WI38 (cell line): Measurements from ENCODE around the gene C1orf198.

ENCODE experiments used
- H3K4me3 ChIP-seq: 2 replicates; pipeline ENCODE4 v1.5.1; 2011; ENCODE audit warnings: low read depth, mild to moderate bottlenecking, control low read depth, low read length
- CTCF ChIP-seq: IDR thresholded peaks from 2 replicates; pipeline ENCODE4 v1.5.1; 2012; ENCODE audit warnings: low read depth, mild to moderate bottlenecking, control low read depth, low read length

C1orf198 gene

GRCh38 chr1:230909974-230910754, 41.8 kb upstream of the C1orf198 start:
- TF ChIP-seq CTCF, result no peak
- H3K4me3 ChIP-seq, result no peak overlapping the region

DNA sequence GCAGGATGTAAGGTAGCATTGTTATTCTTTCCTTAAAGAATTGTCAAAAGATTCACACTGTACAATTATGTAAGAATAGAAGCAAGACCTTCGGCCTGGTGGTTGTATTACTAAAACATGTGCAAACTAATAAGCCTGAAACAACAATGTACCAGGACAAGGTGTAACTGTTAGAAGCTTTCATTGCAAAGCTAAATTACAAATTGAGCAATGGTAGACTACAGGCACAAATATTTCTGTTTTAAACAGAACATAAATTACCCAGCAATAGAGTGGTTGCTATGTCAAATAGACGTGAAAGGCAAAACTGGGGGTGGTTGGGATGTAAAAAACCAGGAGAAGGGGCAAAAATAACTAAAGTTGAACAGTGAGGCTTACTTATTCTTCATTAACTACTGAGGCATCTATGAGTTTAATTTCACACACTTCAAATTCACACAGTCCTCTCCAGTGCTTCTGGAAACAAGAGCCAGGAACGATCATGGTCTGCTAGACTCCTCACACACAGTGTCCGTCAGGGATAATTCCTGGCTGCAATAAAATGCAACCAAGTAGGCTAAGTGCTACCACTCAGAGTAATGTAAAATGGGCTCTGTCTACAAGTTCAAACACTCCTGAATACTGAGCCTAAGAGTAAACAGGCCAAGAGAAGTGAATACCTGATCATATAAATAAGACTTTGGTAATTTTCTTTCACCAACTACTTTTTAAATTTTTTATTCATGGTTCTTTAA, 39.3 kb upstream of the C1orf198 start:
- H3K4me3 ChIP-seq, result no peak overlapping the region
- no peak for TF ChIP-seq CTCF

- H3K4me3 ChIP-seq, result no peak overlapping the region
- no peak for TF ChIP-seq CTCF
Measured at GRCh38 chr1:230906226-230906625, 37.9 kb upstream of the C1orf198 start.

GRCh38 chr1:230905733-230906132, 37.4 kb upstream of the C1orf198 start:
- no peak for TF ChIP-seq CTCF
- H3K4me3 ChIP-seq, result no peak overlapping the region

DNA sequence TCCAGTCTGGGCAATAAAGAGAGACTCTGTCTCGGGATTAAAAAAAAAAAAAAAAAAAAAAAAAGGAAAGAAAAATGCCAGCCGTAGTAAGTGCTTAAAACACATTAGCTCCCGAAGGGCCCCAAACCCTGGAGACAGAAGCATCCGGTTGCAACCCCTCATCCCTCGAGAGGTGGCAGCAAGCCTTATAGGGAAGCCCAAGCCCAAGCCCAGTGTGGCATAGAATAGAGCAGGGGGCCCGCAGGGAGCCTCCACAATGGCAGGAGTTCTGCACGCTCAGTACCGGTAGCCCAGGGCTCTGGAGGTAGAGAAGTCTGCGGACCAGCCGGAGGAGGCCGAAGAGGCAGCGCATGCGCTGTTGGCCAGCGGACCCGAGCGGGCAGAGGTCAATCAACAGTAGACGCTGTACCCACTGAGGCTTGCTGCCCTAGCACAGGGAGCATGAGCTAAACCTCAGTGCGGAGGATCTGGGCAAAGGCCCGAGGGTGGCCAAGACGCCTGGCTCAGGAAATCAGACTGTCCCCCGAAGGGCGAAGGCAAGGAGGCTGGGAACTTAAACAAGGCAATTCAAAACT, 34.1 kb upstream of the C1orf198 start:
- no peak for TF ChIP-seq CTCF
- no peak overlapping the region for H3K4me3 ChIP-seq

- no peak for TF ChIP-seq CTCF
- H3K4me3 ChIP-seq, result no peak overlapping the region
Measured at GRCh38 chr1:230901671-230902070, 33.4 kb upstream of the C1orf198 start.

DNA sequence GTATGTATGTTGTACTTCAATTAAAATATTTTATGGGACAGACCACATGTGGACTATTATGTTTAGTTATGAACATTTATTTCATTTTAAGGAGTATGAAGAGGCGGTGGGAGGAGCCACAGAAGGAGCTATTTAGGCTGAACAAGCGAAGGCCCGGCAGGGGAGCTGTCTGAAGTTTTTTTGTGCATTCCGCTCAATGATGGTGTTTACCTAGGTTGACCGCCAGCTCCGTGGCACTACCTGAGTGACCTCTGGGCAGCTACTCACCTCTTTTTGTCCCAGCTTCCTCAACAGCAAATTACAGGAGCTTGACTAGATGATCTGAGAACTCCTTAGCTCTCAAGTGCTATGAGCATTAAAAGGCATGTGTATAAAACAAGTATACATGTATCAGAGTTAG, 32.7 kb upstream of the C1orf198 start:
- H3K4me3 ChIP-seq, result no peak overlapping the region
- no peak for TF ChIP-seq CTCF
